ENCODE data around the gene RND2.

DNA sequence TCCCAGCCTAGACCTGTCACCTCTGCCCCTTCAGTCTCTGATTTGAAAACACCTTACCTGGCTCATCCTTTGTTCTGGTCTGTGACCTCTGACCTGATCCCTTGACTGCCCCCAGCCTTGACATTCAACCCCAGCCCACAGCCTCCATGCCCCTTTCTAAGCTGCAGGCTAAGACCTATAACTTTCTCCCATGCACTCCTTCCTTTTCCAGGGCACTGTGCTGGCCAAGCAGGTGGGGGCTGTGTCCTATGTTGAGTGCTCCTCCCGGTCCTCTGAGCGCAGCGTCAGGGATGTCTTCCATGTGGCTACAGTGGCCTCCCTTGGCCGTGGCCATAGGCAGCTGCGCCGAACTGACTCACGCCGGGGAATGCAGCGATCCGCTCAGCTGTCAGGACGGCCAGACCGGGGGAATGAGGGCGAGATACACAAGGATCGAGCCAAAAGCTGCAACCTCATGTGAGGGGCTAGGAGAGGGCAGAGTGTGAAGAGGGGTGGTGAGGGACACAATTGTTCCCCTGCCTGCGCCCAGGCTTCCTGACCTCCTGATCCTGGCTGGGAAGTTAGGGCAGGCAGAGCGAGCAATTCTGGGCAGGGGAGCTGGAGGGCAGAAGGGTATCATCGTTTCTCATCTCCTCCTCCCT, 3.3 kb downstream of the RND2 start:
- no peak for TF ChIP-seq CTCF (IDR thresholded peaks at IDR 0.05)
- no peak for TF ChIP-seq EZH2 (IDR thresholded peaks at IDR 0.05; ENCODE audit: borderline replicate concordance, insufficient read depth, low read depth, low read length, poor library complexity, severe bottlenecking)

Data from B cell (primary cell).